Activated CD4-positive, alpha-beta T cell treated with anti-CD3 and anti-CD28 coated beads, Interleukin-2, amount 10 ng/mL, durations not matched to agents 7 days and 5 days (primary cell): Measurements from ENCODE around the gene CD93. TPM values are rescaled to one million over a fixed set of nuclear protein-coding genes. Genes with fewer than 3 reads are reported as not detected.

Experiments
- CTCF ChIA-PET: fragments of 350-600 bp; sonication (Branson Sonifier 250); formaldehyde crosslinking; loops from one replicate; lab custom pipeline; 2021; ENCODE audit warnings: antibody characterized with exemption; lab: Charles Lee
- POLR2A ChIA-PET: fragments of 350-600 bp; sonication (Branson Sonifier 250); formaldehyde crosslinking; loops from one replicate; lab custom pipeline; 2021; ENCODE audit warnings: antibody characterized with exemption; lab: Charles Lee
- DNase-seq: peaks from one replicate; pipeline ENCODE4 v3.0.0-alpha.2; 2020
- H3K27ac Mint-ChIP-seq: one replicate; pipeline ENCODE4 v1.8.0; 2021; ENCODE audit warnings: mild to moderate bottlenecking, moderate library complexity, mixed read lengths
- H3K27me3 Mint-ChIP-seq: one replicate; pipeline ENCODE4 v1.8.0; 2021; ENCODE audit warnings: mixed read lengths
- H3K36me3 Mint-ChIP-seq: one replicate; pipeline ENCODE4 v1.8.0; 2021; ENCODE audit warnings: low read depth, mixed read lengths
- H3K4me1 Mint-ChIP-seq: one replicate; pipeline ENCODE4 v1.8.0; 2021; ENCODE audit warnings: mixed read lengths
- H3K4me3 Mint-ChIP-seq: one replicate; pipeline ENCODE4 v1.8.0; 2021; ENCODE audit warnings: mild to moderate bottlenecking, moderate library complexity, mixed read lengths
- H3K9me3 Mint-ChIP-seq: one replicate; pipeline ENCODE4 v1.8.0; 2021; ENCODE audit warnings: mixed read lengths
- total RNA-seq, 2 experiments: library from RNA; stranded (reverse); gene quantifications; one replicate each; pipeline ENCODE4 v1.2.3, GENCODE V29; 2021

CD93 gene
- total RNA-seq, result 1 to 10 TPM; 1.7 to 1.8 TPM

GRCh38 chr20:23086056-23086566 is at the start of gene CD93:
Gene CD93 (minus strand): TSS chr20:23086324. CDS start chr20:23086192, 132 bp downstream.
- Mint-ChIP-seq H3K4me1 (peaks cover 22% of the 10 kb centered on the region), H3K36me3 (no peaks in the 10 kb centered on the region), H3K4me3 (peak within 1 kb of the TSS; percentile 17), H3K27ac (peak within 1 kb of the TSS; percentile 78), H3K9me3 (no peaks in the 10 kb centered on the region), H3K27me3 (peaks cover 3% of the 10 kb centered on the region)
- ChIA-PET CTCF (interaction anchor here (0.9 kb wide), 1 partner anchor 264 kb away, joined by 3 read pairs; no protein-coding TSS in a partner anchor), POLR2A (interaction anchor here (0.6 kb wide), 1 partner anchor 533 kb away, joined by 4 read pairs; no protein-coding TSS in a partner anchor)
- DNase-seq, result peak; percentile 43

- H3K27me3 Mint-ChIP-seq, result peaks cover 5% of the 10 kb centered on the region
- POLR2A ChIA-PET, result no interaction called here
- CTCF ChIA-PET, result interaction anchor here (0.6 to 1.7 kb wide), 3 partner anchors 9 to 1367 kb away, joined by 3 to 4 read pairs (median 4); no protein-coding TSS in a partner anchor
Measured at GRCh38 chr20:23133560-23133998, 47.5 kb upstream of the CD93 start.

GRCh38 chr20:23132930-23133559 is 46.9 kb upstream of the CD93 start:
- H3K4me1 Mint-ChIP-seq, result peaks cover 5% of the 10 kb centered on the region
- ChIA-PET POLR2A (no interaction called here), CTCF (interaction anchor here (0.6 to 2.1 kb wide), 4 partner anchors 8 to 1366 kb away, joined by 3 to 4 read pairs (median 4); no protein-coding TSS in a partner anchor)
- H3K27ac Mint-ChIP-seq, result no peak overlapping the region
- DNase-seq, result no peak
- H3K36me3 Mint-ChIP-seq, result no peaks in the 10 kb centered on the region
- H3K4me3 Mint-ChIP-seq, result no peak overlapping the region
- H3K9me3 Mint-ChIP-seq, result no peaks in the 10 kb centered on the region
- peaks cover 5% of the 10 kb centered on the region for H3K27me3 Mint-ChIP-seq

More at GRCh38 chr20:23133560-23133998, 47.5 kb upstream of the CD93 start:
- Mint-ChIP-seq H3K9me3 (no peaks in the 10 kb centered on the region), H3K4me1 (peaks cover 5% of the 10 kb centered on the region), H3K27ac (no peak overlapping the region), H3K36me3 (no peaks in the 10 kb centered on the region), H3K4me3 (no peak overlapping the region)
- DNase-seq, result no peak

- H3K4me3 Mint-ChIP-seq, result no peak overlapping the region
- no peaks in the 10 kb centered on the region for H3K36me3 Mint-ChIP-seq
- CTCF ChIA-PET, result interaction anchor here (1.7 to 2.1 kb wide), 2 partner anchors 8 to 10 kb away, joined by 4 read pairs; no protein-coding TSS in a partner anchor
- H3K4me1 Mint-ChIP-seq, result peaks cover 5% of the 10 kb centered on the region
- DNase-seq, result no peak
- POLR2A ChIA-PET, result no interaction called here
- peaks cover 5% of the 10 kb centered on the region for H3K27me3 Mint-ChIP-seq
- H3K27ac Mint-ChIP-seq, result no peak overlapping the region
- no peaks in the 10 kb centered on the region for H3K9me3 Mint-ChIP-seq
Measured at GRCh38 chr20:23132293-23132929, 46.3 kb upstream of the CD93 start.

- peaks cover 5% of the 10 kb centered on the region for H3K4me1 Mint-ChIP-seq
- peaks cover 5% of the 10 kb centered on the region for H3K27me3 Mint-ChIP-seq
- no peaks in the 10 kb centered on the region for H3K36me3 Mint-ChIP-seq
- DNase-seq, result no peak
- CTCF ChIA-PET, result interaction anchor here (2.1 kb wide), 1 partner anchor 11 kb away, joined by 4 read pairs; no protein-coding TSS in a partner anchor
- H3K27ac Mint-ChIP-seq, result no peak overlapping the region
- no peak overlapping the region for H3K4me3 Mint-ChIP-seq
- no peaks in the 10 kb centered on the region for H3K9me3 Mint-ChIP-seq
- POLR2A ChIA-PET, result no interaction called here
Measured at GRCh38 chr20:23131766-23132165, 45.6 kb upstream of the CD93 start.

GRCh38 chr20:23130622-23131140 is 44.6 kb upstream of the CD93 start:
- DNase-seq, result no peak
- Mint-ChIP-seq H3K4me3 (no peak overlapping the region), H3K4me1 (peaks cover 5% of the 10 kb centered on the region), H3K9me3 (no peaks in the 10 kb centered on the region), H3K27ac (no peak overlapping the region), H3K27me3 (peaks cover 3% of the 10 kb centered on the region), H3K36me3 (no peaks in the 10 kb centered on the region)
- ChIA-PET POLR2A (no interaction called here), CTCF (interaction anchor here (2.1 kb wide), 1 partner anchor 12 kb away, joined by 4 read pairs; no protein-coding TSS in a partner anchor)

- Mint-ChIP-seq H3K27me3 (peaks cover 1% of the 10 kb centered on the region), H3K4me3 (no peak overlapping the region), H3K4me1 (peaks cover 5% of the 10 kb centered on the region), H3K27ac (no peak overlapping the region), H3K36me3 (no peaks in the 10 kb centered on the region), H3K9me3 (no peaks in the 10 kb centered on the region)
- CTCF ChIA-PET, result no interaction called here
- no peak for DNase-seq
- POLR2A ChIA-PET, result no interaction called here
Measured at GRCh38 chr20:23129891-23130621, 43.9 kb upstream of the CD93 start.

GRCh38 chr20:23129266-23129665 is 43.1 kb upstream of the CD93 start:
- DNase-seq, result no peak
- peaks cover 5% of the 10 kb centered on the region for H3K4me1 Mint-ChIP-seq
- H3K4me3 Mint-ChIP-seq, result no peak overlapping the region
- CTCF ChIA-PET, result no interaction called here
- no peaks in the 10 kb centered on the region for H3K36me3 Mint-ChIP-seq
- H3K9me3 Mint-ChIP-seq, result no peaks in the 10 kb centered on the region
- H3K27ac Mint-ChIP-seq, result no peak overlapping the region
- no peaks in the 10 kb centered on the region for H3K27me3 Mint-ChIP-seq
- POLR2A ChIA-PET, result no interaction called here

GRCh38 chr20:23128461-23129125 is 42.5 kb upstream of the CD93 start:
- Mint-ChIP-seq H3K4me1 (peaks cover 5% of the 10 kb centered on the region), H3K36me3 (no peaks in the 10 kb centered on the region), H3K9me3 (no peaks in the 10 kb centered on the region), H3K27me3 (no peaks in the 10 kb centered on the region), H3K27ac (no peak overlapping the region), H3K4me3 (no peak overlapping the region)
- no peak for DNase-seq
- ChIA-PET POLR2A (no interaction called here), CTCF (no interaction called here)

GRCh38 chr20:23127506-23128279 is 41.6 kb upstream of the CD93 start:
- Mint-ChIP-seq H3K27me3 (no peaks in the 10 kb centered on the region), H3K27ac (no peak overlapping the region), H3K4me1 (peaks cover 5% of the 10 kb centered on the region), H3K9me3 (no peaks in the 10 kb centered on the region), H3K4me3 (no peak overlapping the region), H3K36me3 (no peaks in the 10 kb centered on the region)
- no peak for DNase-seq
- ChIA-PET CTCF (no interaction called here), POLR2A (no interaction called here)

- Mint-ChIP-seq H3K4me3 (no peak overlapping the region), H3K4me1 (no peaks in the 10 kb centered on the region), H3K27me3 (no peaks in the 10 kb centered on the region), H3K9me3 (no peaks in the 10 kb centered on the region), H3K36me3 (no peaks in the 10 kb centered on the region), H3K27ac (peak overlapping the region; percentile 60)
- POLR2A ChIA-PET, result no interaction called here
- no peak for DNase-seq
- CTCF ChIA-PET, result interaction anchor here (0.7 kb wide), 1 partner anchor 25 kb away, joined by 3 read pairs; no protein-coding TSS in a partner anchor
Measured at GRCh38 chr20:23126281-23127061, 40.3 kb upstream of the CD93 start.
